HG03378 (cell line): ENCODE measurements around the gene SLC22A1.

Experiments
- ATAC-seq: cut with Tn5 transposase; IDR thresholded peaks from one replicate; pipeline ENCODE4 v1.9.1; 2021; ENCODE audit warnings: mild to moderate bottlenecking, moderate library complexity; ENCODE audit not compliant: unreplicated experiment

SLC22A1 gene

GRCh38 chr6:160167604-160168399, 46.2 kb downstream of the SLC22A1 start:
- no peak for ATAC-seq

GRCh38 chr6:160170018-160170680, 48.5 kb downstream of the SLC22A1 start:
- no peak for ATAC-seq

GRCh38 chr6:160172704-160173103, 51.1 kb downstream of the SLC22A1 start:
- no peak for ATAC-seq

GRCh38 chr6:160173806-160174527, 52.4 kb downstream of the SLC22A1 start:
- no peak for ATAC-seq

- no peak for ATAC-seq
Measured at GRCh38 chr6:160174681-160175080, 53.1 kb downstream of the SLC22A1 start.

- no peak for ATAC-seq
Measured at GRCh38 chr6:160177220-160177619, 55.6 kb downstream of the SLC22A1 start.

GRCh38 chr6:160178271-160178670, 56.7 kb downstream of the SLC22A1 start:
- no peak for ATAC-seq

- ATAC-seq: no peak
Measured at GRCh38 chr6:160180706-160181105, 59.1 kb downstream of the SLC22A1 start.

GRCh38 chr6:160188773-160189172, 67.2 kb downstream of the SLC22A1 start:
- no peak for ATAC-seq

- no peak for ATAC-seq
Measured at GRCh38 chr6:160190081-160190480, 68.5 kb downstream of the SLC22A1 start.

- no peak for ATAC-seq
Measured at GRCh38 chr6:160190973-160191372, 69.4 kb downstream of the SLC22A1 start.

- no peak for ATAC-seq
Measured at GRCh38 chr6:160192840-160193239, 71.2 kb downstream of the SLC22A1 start.

GRCh38 chr6:160194808-160195207, 73.2 kb downstream of the SLC22A1 start:
- ATAC-seq: no peak

- ATAC-seq: no peak
Measured at GRCh38 chr6:160197662-160198061, 76.0 kb downstream of the SLC22A1 start.

- peak; percentile 97 for ATAC-seq
Measured at GRCh38 chr6:160198606-160199211, 77.1 kb downstream of the SLC22A1 start.

- no peak for ATAC-seq
Measured at GRCh38 chr6:160201061-160201460, 79.4 kb downstream of the SLC22A1 start.

GRCh38 chr6:160202411-160202810, 80.8 kb downstream of the SLC22A1 start:
- no peak for ATAC-seq

- ATAC-seq: no peak
Measured at GRCh38 chr6:160203076-160203475, 81.5 kb downstream of the SLC22A1 start.

- no peak for ATAC-seq
Measured at GRCh38 chr6:160203522-160203921, 81.9 kb downstream of the SLC22A1 start.

GRCh38 chr6:160203953-160204352, 82.3 kb downstream of the SLC22A1 start:
- no peak for ATAC-seq

- no peak for ATAC-seq
Measured at GRCh38 chr6:160204710-160205109, 83.1 kb downstream of the SLC22A1 start.
